ENCODE measurements around the gene CIDEB.
"Not testable (repeated sequence)": the region's sequence is repeated elsewhere in the genome, so short reads cannot be mapped to it uniquely, and the experiment has no call there.

CIDEB gene

GRCh38 chr14:24332268-24332993 is 24.7 kb upstream of the CIDEB start:
- DNase-seq (ENCODE audit: low read depth): peak; percentile 72

GRCh38 chr14:24331731-24332267 is 24.0 kb upstream of the CIDEB start:
- no peak for DNase-seq (ENCODE audit: low read depth)

GRCh38 chr14:24330973-24331674 is 23.3 kb upstream of the CIDEB start:
- no peak for DNase-seq (ENCODE audit: low read depth)

- DNase-seq (ENCODE audit: low read depth): peak; percentile 28
These were observed 22.0 kb upstream of the CIDEB start for GRCh38 chr14:24329736-24330135.

GRCh38 chr14:24329073-24329663 is 21.4 kb upstream of the CIDEB start:
- no peak for DNase-seq (ENCODE audit: low read depth)

- not testable (repeated sequence) for DNase-seq (ENCODE audit: low read depth)
These were observed 20.1 kb upstream of the CIDEB start for GRCh38 chr14:24327914-24328313.

GRCh38 chr14:24327303-24327702 is 19.5 kb upstream of the CIDEB start:
- no peak for DNase-seq (ENCODE audit: low read depth)

- DNase-seq (ENCODE audit: low read depth): no peak
These were observed 18.2 kb upstream of the CIDEB start for GRCh38 chr14:24325963-24326362.

- DNase-seq (ENCODE audit: low read depth): no peak
These were observed 17.3 kb upstream of the CIDEB start for GRCh38 chr14:24325041-24325530.

- no peak for DNase-seq (ENCODE audit: low read depth)
These were observed 16.2 kb upstream of the CIDEB start for GRCh38 chr14:24324024-24324423.

GRCh38 chr14:24323341-24323740 is 15.6 kb upstream of the CIDEB start:
- no peak for DNase-seq (ENCODE audit: low read depth)

- no peak for DNase-seq (ENCODE audit: low read depth)
These were observed 14.9 kb upstream of the CIDEB start for GRCh38 chr14:24322672-24323071.

GRCh38 chr14:24321212-24321975 is 13.6 kb upstream of the CIDEB start:
- no peak for DNase-seq (ENCODE audit: low read depth)

- DNase-seq (ENCODE audit: low read depth): no peak
These were observed 9.6 kb upstream of the CIDEB start for GRCh38 chr14:24317141-24317928.

GRCh38 chr14:24316597-24316950 is 8.8 kb upstream of the CIDEB start:
- DNase-seq (ENCODE audit: low read depth): no peak

GRCh38 chr14:24315807-24316596 is 8.2 kb upstream of the CIDEB start:
- DNase-seq (ENCODE audit: low read depth): no peak

- no peak for DNase-seq (ENCODE audit: low read depth)
These were observed 7.5 kb upstream of the CIDEB start for GRCh38 chr14:24315243-24315806.

- no peak for DNase-seq (ENCODE audit: low read depth)
These were observed 6.8 kb upstream of the CIDEB start for GRCh38 chr14:24314377-24315193.

- no peak for DNase-seq (ENCODE audit: low read depth)
These were observed 6.1 kb upstream of the CIDEB start for GRCh38 chr14:24313913-24314312.

Measured in activated T-helper 1 cell treated with Interleukin-2 at 50 U/mL for 16 hours (primary cell).